ENCODE results near the gene RHCE.
"Not testable (repeated sequence)": the region's sequence is repeated elsewhere in the genome, so short reads cannot be mapped to it uniquely, and the experiment has no call there.

The RHCE gene

GRCh38 chr1:25388691-25389090 lies 31.9 kb downstream of the RHCE start:
- H3K4me1 Mint-ChIP-seq, H3K27ac Mint-ChIP-seq, H3K27me3 Mint-ChIP-seq, H3K9me3 Mint-ChIP-seq, H3K36me3 Mint-ChIP-seq, ATAC-seq, H3K4me3 Mint-ChIP-seq: not testable (repeated sequence)

- not testable (repeated sequence) for ATAC-seq, H3K36me3 Mint-ChIP-seq, H3K27me3 Mint-ChIP-seq, H3K4me1 Mint-ChIP-seq, H3K4me3 Mint-ChIP-seq, H3K9me3 Mint-ChIP-seq, H3K27ac Mint-ChIP-seq
These were observed 33.5 kb downstream of the RHCE start for GRCh38 chr1:25387096-25387495.

GRCh38 chr1:25383875-25384274 lies 36.8 kb downstream of the RHCE start:
- H3K27ac Mint-ChIP-seq, ATAC-seq, H3K36me3 Mint-ChIP-seq, H3K4me3 Mint-ChIP-seq, H3K9me3 Mint-ChIP-seq, H3K27me3 Mint-ChIP-seq, H3K4me1 Mint-ChIP-seq: not testable (repeated sequence)

GRCh38 chr1:25383090-25383489 lies 37.5 kb downstream of the RHCE start:
- not testable (repeated sequence) for H3K9me3 Mint-ChIP-seq, H3K27me3 Mint-ChIP-seq, H3K4me3 Mint-ChIP-seq, H3K27ac Mint-ChIP-seq, H3K4me1 Mint-ChIP-seq, ATAC-seq
- H3K36me3 Mint-ChIP-seq = peaks cover 16% of the 10 kb centered on the region

- not testable (repeated sequence) for ATAC-seq, H3K27me3 Mint-ChIP-seq, H3K4me1 Mint-ChIP-seq, H3K9me3 Mint-ChIP-seq, H3K4me3 Mint-ChIP-seq, H3K27ac Mint-ChIP-seq
- H3K36me3 Mint-ChIP-seq = peaks cover 16% of the 10 kb centered on the region
These were observed 38.1 kb downstream of the RHCE start for GRCh38 chr1:25382543-25382942.

GRCh38 chr1:25378367-25378766 lies 42.3 kb downstream of the RHCE start:
- H3K4me3 Mint-ChIP-seq, H3K4me1 Mint-ChIP-seq, H3K9me3 Mint-ChIP-seq, H3K27ac Mint-ChIP-seq, ATAC-seq, H3K27me3 Mint-ChIP-seq: not testable (repeated sequence)
- peaks cover 16% of the 10 kb centered on the region for H3K36me3 Mint-ChIP-seq

- H3K27ac Mint-ChIP-seq, H3K9me3 Mint-ChIP-seq, H3K36me3 Mint-ChIP-seq, ATAC-seq, H3K4me3 Mint-ChIP-seq, H3K4me1 Mint-ChIP-seq, H3K27me3 Mint-ChIP-seq: not testable (repeated sequence)
These were observed 48.9 kb downstream of the RHCE start for GRCh38 chr1:25371757-25372156.

- not testable (repeated sequence) for H3K4me3 Mint-ChIP-seq, H3K36me3 Mint-ChIP-seq, ATAC-seq, H3K4me1 Mint-ChIP-seq, H3K27me3 Mint-ChIP-seq, H3K27ac Mint-ChIP-seq, H3K9me3 Mint-ChIP-seq
These were observed 50.8 kb downstream of the RHCE start for GRCh38 chr1:25369691-25370271.

- Mint-ChIP-seq H3K27me3 (no peaks in the 10 kb centered on the region), H3K36me3 (no peaks in the 10 kb centered on the region), H3K4me3 (no peak overlapping the region), H3K27ac (no peak overlapping the region), H3K4me1 (no peaks in the 10 kb centered on the region), H3K9me3 (no peaks in the 10 kb centered on the region)
- no peak for ATAC-seq
These were observed 51.4 kb downstream of the RHCE start for GRCh38 chr1:25369241-25369640.

- not testable (repeated sequence) for H3K4me1 Mint-ChIP-seq, ATAC-seq, H3K4me3 Mint-ChIP-seq, H3K27me3 Mint-ChIP-seq, H3K27ac Mint-ChIP-seq, H3K9me3 Mint-ChIP-seq
- peaks cover 23% of the 10 kb centered on the region for H3K36me3 Mint-ChIP-seq
These were observed 57.7 kb downstream of the RHCE start for GRCh38 chr1:25362634-25363559.

GRCh38 chr1:25361901-25362300 lies 58.7 kb downstream of the RHCE start:
- Mint-ChIP-seq H3K27me3 (no peaks in the 10 kb centered on the region), H3K4me3 (no peak overlapping the region)

GRCh38 chr1:25360596-25361581 lies 59.7 kb downstream of the RHCE start:
- no peaks in the 10 kb centered on the region for H3K9me3 Mint-ChIP-seq
- H3K36me3 Mint-ChIP-seq = peaks cover 30% of the 10 kb centered on the region
- H3K27me3 Mint-ChIP-seq = no peaks in the 10 kb centered on the region
- H3K4me3 Mint-ChIP-seq = no peak overlapping the region
- no peak for ATAC-seq
- H3K4me1 Mint-ChIP-seq = no peaks in the 10 kb centered on the region
- H3K27ac Mint-ChIP-seq = no peak overlapping the region

More at GRCh38 chr1:25361901-25362300, 58.7 kb downstream of the RHCE start:
- Mint-ChIP-seq H3K36me3 (peaks cover 23% of the 10 kb centered on the region), H3K27ac (no peak overlapping the region), H3K4me1 (no peaks in the 10 kb centered on the region), H3K9me3 (no peaks in the 10 kb centered on the region)
- no peak for ATAC-seq

- H3K4me1 Mint-ChIP-seq = no peaks in the 10 kb centered on the region
- no peaks in the 10 kb centered on the region for H3K9me3 Mint-ChIP-seq
- peaks cover 46% of the 10 kb centered on the region for H3K36me3 Mint-ChIP-seq
- ATAC-seq = no peak
- no peak overlapping the region for H3K27ac Mint-ChIP-seq
- no peaks in the 10 kb centered on the region for H3K27me3 Mint-ChIP-seq
- H3K4me3 Mint-ChIP-seq = no peak overlapping the region
These were observed 63.8 kb downstream of the RHCE start for GRCh38 chr1:25356848-25357247.

- Mint-ChIP-seq H3K27ac (peak overlapping the region; percentile 7), H3K4me3 (no peak overlapping the region), H3K36me3 (peaks cover 44% of the 10 kb centered on the region), H3K9me3 (no peaks in the 10 kb centered on the region), H3K27me3 (no peaks in the 10 kb centered on the region), H3K4me1 (no peaks in the 10 kb centered on the region)
- ATAC-seq = no peak
These were observed 64.2 kb downstream of the RHCE start for GRCh38 chr1:25356441-25356840.

- ATAC-seq = no peak
- H3K27me3 Mint-ChIP-seq = no peaks in the 10 kb centered on the region
- H3K4me3 Mint-ChIP-seq = no peak overlapping the region
- no peaks in the 10 kb centered on the region for H3K9me3 Mint-ChIP-seq
- H3K36me3 Mint-ChIP-seq = peaks cover 39% of the 10 kb centered on the region
- H3K27ac Mint-ChIP-seq = peak overlapping the region; percentile 7
- no peaks in the 10 kb centered on the region for H3K4me1 Mint-ChIP-seq
These were observed 64.7 kb downstream of the RHCE start for GRCh38 chr1:25355841-25356395.

All from stimulated activated memory B cell treated with anti-CD40 and anti-IgM and Interleukin-4, amounts not matched to agents 10 μg/mL and 1 μg/mL and 100 μg/mL, for 72 hours (primary cell).